OCI-LY1 (cell line): ENCODE data around the gene CLDND2.

Experiments used
- H2AFZ ChIP-seq: fragments of 200-600 bp; sonication (generic), shearing (Covaris generic); 2 replicates; pipeline ENCODE4 v1.6.0; 2014; ENCODE audit warnings: antibody characterized with exemption, mild to moderate bottlenecking, low read length
- H3F3A ChIP-seq: fragments of 200-600 bp; sonication (generic), shearing (Covaris generic); 2 replicates; pipeline ENCODE4 v1.6.0; 2014; ENCODE audit warnings: mild to moderate bottlenecking, antibody characterized with exemption, low read length, moderate library complexity; ENCODE audit not compliant: insufficient read depth
- H3K27ac ChIP-seq: fragments of 200-600 bp; sonication (generic); 2 replicates; pipeline ENCODE4 v1.5.1; 2014; ENCODE audit warnings: low read length, mixed run types, mild to moderate bottlenecking, low read depth; ENCODE audit not compliant: poor library complexity, severe bottlenecking
- H3K27me3 ChIP-seq: fragments of 200-600 bp; sonication (generic); 2 replicates; pipeline ENCODE4 v1.6.0; 2014; ENCODE audit warnings: antibody characterized with exemption, mild to moderate bottlenecking, low read length, moderate library complexity; ENCODE audit not compliant: insufficient read depth
- H3K36me3 ChIP-seq: fragments of 200-600 bp; sonication (generic); 2 replicates; pipeline ENCODE4 v1.6.1; 2014; ENCODE audit warnings: mild to moderate bottlenecking, antibody characterized with exemption, low read length, moderate library complexity, mixed read lengths; ENCODE audit not compliant: insufficient read depth
- H3K4me1 ChIP-seq: fragments of 200-600 bp; sonication (generic); 2 replicates; pipeline ENCODE4 v1.5.1; 2014; ENCODE audit warnings: mild to moderate bottlenecking, low read length, moderate library complexity; ENCODE audit not compliant: insufficient read depth, severe bottlenecking
- H3K4me2 ChIP-seq: fragments of 200-600 bp; sonication (generic), shearing (Covaris generic); 2 replicates; pipeline ENCODE4 v1.6.1; 2014; ENCODE audit warnings: low read length
- H3K4me3 ChIP-seq: fragments of 200-600 bp; sonication (generic); 2 replicates; pipeline ENCODE4 v1.5.1; 2014; ENCODE audit warnings: low read length, low read depth, mild to moderate bottlenecking, mixed read lengths; ENCODE audit not compliant: poor library complexity, severe bottlenecking
- H3K79me2 ChIP-seq: fragments of 200-600 bp; shearing (Covaris generic); 2 replicates; pipeline ENCODE4 v1.6.1; 2016; ENCODE audit warnings: mixed run types, low read length, mixed read lengths; ENCODE audit not compliant: insufficient read depth
- H3K9ac ChIP-seq: fragments of 200-600 bp; sonication (generic), shearing (Covaris generic); 2 replicates; pipeline ENCODE4 v1.6.1; 2014; ENCODE audit warnings: mild to moderate bottlenecking, low read length, mixed read lengths
- H3K9me2 ChIP-seq: fragments of 200-600 bp; sonication (generic), shearing (Covaris generic); 2 replicates; pipeline ENCODE4 v1.6.1; 2014; ENCODE audit warnings: low read depth, mild to moderate bottlenecking, low read length, mixed read lengths
- H3K9me3 ChIP-seq: fragments of 200-600 bp; shearing (Covaris generic); 2 replicates; pipeline ENCODE4 v1.6.1; 2014; ENCODE audit warnings: low read length, mixed read lengths
- H4K20me1 ChIP-seq: fragments of 200-600 bp; sonication (generic), shearing (Covaris generic); 2 replicates; pipeline ENCODE4 v1.6.0; 2016; ENCODE audit warnings: mild to moderate bottlenecking, low read length; ENCODE audit not compliant: insufficient read depth
- CTCF ChIP-seq: fragments of 200-600 bp; sonication (generic), shearing (Covaris generic); IDR thresholded peaks from 2 replicates; pipeline ENCODE4 v1.5.1; 2017; ENCODE audit warnings: mild to moderate bottlenecking, antibody characterized with exemption, low read length, moderate library complexity, mixed read lengths
- EZH2 ChIP-seq: fragments of 200-600 bp; sonication (generic), shearing (Covaris generic); IDR thresholded peaks from 2 replicates; pipeline ENCODE4 v1.8.0; 2017; ENCODE audit warnings: borderline replicate concordance, mixed run types, mild to moderate bottlenecking, antibody characterized with exemption, low read length, moderate library complexity, mixed read lengths

CLDND2 gene

GRCh38 chr19:51361239-51361638, 7.6 kb downstream of the CLDND2 start:
- no peaks in the 10 kb centered on the region for H3K9me2 ChIP-seq
- H3K9me3 ChIP-seq = no peaks in the 10 kb centered on the region
- H3K27ac ChIP-seq = no peak overlapping the region
- H3K4me1 ChIP-seq = peaks cover 37% of the 10 kb centered on the region
- no peak overlapping the region for H3K9ac ChIP-seq
- no peaks in the 10 kb centered on the region for H3F3A ChIP-seq
- H3K4me2 ChIP-seq = no peak overlapping the region
- H2AFZ ChIP-seq = no peak overlapping the region
- H3K36me3 ChIP-seq = peaks cover 3% of the 10 kb centered on the region
- TF ChIP-seq CTCF = no peak
- TF ChIP-seq EZH2 = no peak
- no peaks in the 10 kb centered on the region for H3K79me2 ChIP-seq
- H3K27me3 ChIP-seq = no peaks in the 10 kb centered on the region
- H3K4me3 ChIP-seq = no peak overlapping the region
- no peaks in the 10 kb centered on the region for H4K20me1 ChIP-seq

- Histone ChIP-seq H3K27ac (no peak overlapping the region), H4K20me1 (no peaks in the 10 kb centered on the region), H3K4me1 (peaks cover 24% of the 10 kb centered on the region), H3K4me2 (no peak overlapping the region), H3F3A (no peaks in the 10 kb centered on the region), H3K79me2 (no peaks in the 10 kb centered on the region), H3K27me3 (no peaks in the 10 kb centered on the region), H3K9me3 (no peaks in the 10 kb centered on the region), H3K36me3 (peaks cover 7% of the 10 kb centered on the region), H3K9me2 (no peaks in the 10 kb centered on the region), H3K4me3 (no peak overlapping the region), H2AFZ (no peak overlapping the region), H3K9ac (no peak overlapping the region)
- no peak for TF ChIP-seq CTCF
- no peak for TF ChIP-seq EZH2
These were observed 9.5 kb downstream of the CLDND2 start for GRCh38 chr19:51359294-51359693.

- no peaks in the 10 kb centered on the region for H3K9me2 ChIP-seq
- H3K4me2 ChIP-seq = no peak overlapping the region
- H3K36me3 ChIP-seq = peaks cover 11% of the 10 kb centered on the region
- no peak overlapping the region for H2AFZ ChIP-seq
- no peaks in the 10 kb centered on the region for H3K27me3 ChIP-seq
- TF ChIP-seq EZH2 = no peak
- no peak for TF ChIP-seq CTCF
- no peaks in the 10 kb centered on the region for H3F3A ChIP-seq
- no peaks in the 10 kb centered on the region for H4K20me1 ChIP-seq
- H3K79me2 ChIP-seq = no peaks in the 10 kb centered on the region
- no peak overlapping the region for H3K9ac ChIP-seq
- H3K4me1 ChIP-seq = peaks cover 11% of the 10 kb centered on the region
- no peaks in the 10 kb centered on the region for H3K9me3 ChIP-seq
- no peak overlapping the region for H3K27ac ChIP-seq
- no peak overlapping the region for H3K4me3 ChIP-seq
These were observed 10.9 kb downstream of the CLDND2 start for GRCh38 chr19:51357952-51358351.
